ENCODE data around the gene ATG16L1. TPM values are rescaled to one million over a fixed set of nuclear protein-coding genes. Genes with fewer than 3 reads are reported as not detected.
A peak's percentile ranks its signal among the peaks of the same experiment; 100 is the strongest.

The ATG16L1 gene
- total and polyA plus RNA-seq, 3 experiments from 2014 or later: 19.5 to 34.2 (median 32.0) TPM

DNA sequence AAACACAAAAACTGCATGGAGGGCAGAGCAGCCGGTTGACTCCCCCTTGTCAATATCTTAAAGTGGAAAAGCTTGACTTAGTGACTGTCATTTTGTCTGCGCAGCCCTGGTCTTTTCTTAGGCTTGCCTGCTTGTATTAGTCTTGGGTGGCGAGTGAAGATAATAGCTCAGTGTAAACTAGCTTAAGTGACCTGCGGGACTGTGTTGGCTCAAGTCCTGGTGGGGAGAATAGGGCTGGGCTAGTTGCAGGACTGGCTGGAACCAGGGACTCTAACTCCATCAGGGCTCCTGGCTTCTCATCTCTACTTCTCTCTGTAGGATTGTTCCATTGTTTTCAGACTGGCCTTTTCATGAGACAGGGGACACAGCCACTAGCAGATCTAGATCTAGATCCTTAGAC is 8.1 kb upstream of the ATG16L1 start:
- Histone ChIP-seq H3K9me3 (ENCODE audit: low read length) (no peaks in the 10 kb centered on the region), H3K4me3 (ENCODE audit: low read length) (no peak overlapping the region), H3K36me3 (ENCODE audit: insufficient read depth, low read length) (no peaks in the 10 kb centered on the region), H3K27me3 (ENCODE audit: insufficient read depth, low read length, poor library complexity, severe bottlenecking) (no peaks in the 10 kb centered on the region), H3K4me1 (ENCODE audit: insufficient read depth, low read length) (peaks cover 49% of the 10 kb centered on the region), H3K27ac (ENCODE audit: low read depth, low read length) (no peak overlapping the region)
- no peak for DNase-seq
- Mint-ChIP-seq H3K4me1 (peaks cover 50 to 66% (median 63%) of the 10 kb centered on the region in 3 donors), H3K36me3 (peaks cover 0 to 4% (median 2%) of the 10 kb centered on the region in 3 donors), H3K27me3 (no peaks in the 10 kb centered on the region), H3K27ac (peak overlapping the region in 4 of 8 donors; percentile 2 to 76 (median 28)), H3K4me3 (no peak overlapping the region), H3K9me3 (no peaks in the 10 kb centered on the region)
- POLR2A ChIA-PET: no interaction called here
- CTCF ChIA-PET: interaction anchor here (0.9 to 1.6 kb wide), 2 partner anchors 9 to 15 kb away, joined by 3 read pairs; no protein-coding TSS in a partner anchor

DNA sequence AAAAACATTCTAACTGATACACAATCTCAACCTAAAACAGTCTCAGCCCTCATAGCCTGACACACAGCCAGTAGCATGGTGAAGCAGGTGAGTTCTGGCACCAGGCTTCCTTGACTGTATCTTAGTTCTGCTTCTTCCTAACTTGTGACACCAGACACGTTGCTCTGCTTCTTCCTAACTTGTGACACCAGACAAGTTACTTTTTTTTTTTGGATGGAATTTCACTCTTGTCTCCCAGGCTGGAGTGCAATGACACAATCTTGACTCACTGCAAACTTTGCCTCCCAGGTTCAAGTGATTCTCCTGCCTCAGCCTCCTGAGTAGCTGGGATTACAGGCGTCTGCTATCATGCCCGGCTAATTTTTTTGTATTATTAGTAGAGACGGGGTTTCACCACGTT is 6.7 kb upstream of the ATG16L1 start:
- POLR2A ChIA-PET: no interaction called here
- no peak overlapping the region for H3K4me3 ChIP-seq (ENCODE audit: low read length)
- no peaks in the 10 kb centered on the region for H3K36me3 ChIP-seq (ENCODE audit: insufficient read depth, low read length)
- H3K27ac ChIP-seq (ENCODE audit: low read depth, low read length): no peak overlapping the region
- H3K4me1 Mint-ChIP-seq: peaks cover 45 to 61% (median 58%) of the 10 kb centered on the region in 3 donors
- peaks cover 44% of the 10 kb centered on the region for H3K4me1 ChIP-seq (ENCODE audit: insufficient read depth, low read length)
- peak overlapping the region in 6 of 8 donors; percentile 13 to 89 (median 32) for H3K27ac Mint-ChIP-seq
- H3K4me3 Mint-ChIP-seq: no peak overlapping the region
- CTCF ChIA-PET: interaction anchor here (1.6 kb wide), 1 partner anchor 10 kb away, joined by 3 read pairs; no protein-coding TSS in a partner anchor
- no peaks in the 10 kb centered on the region for H3K36me3 Mint-ChIP-seq
- H3K27me3 ChIP-seq (ENCODE audit: insufficient read depth, low read length, poor library complexity, severe bottlenecking): no peaks in the 10 kb centered on the region
- no peak for DNase-seq
- no peaks in the 10 kb centered on the region for H3K9me3 ChIP-seq (ENCODE audit: low read length)
- no peaks in the 10 kb centered on the region for H3K9me3 Mint-ChIP-seq
- H3K27me3 Mint-ChIP-seq: no peaks in the 10 kb centered on the region

DNA sequence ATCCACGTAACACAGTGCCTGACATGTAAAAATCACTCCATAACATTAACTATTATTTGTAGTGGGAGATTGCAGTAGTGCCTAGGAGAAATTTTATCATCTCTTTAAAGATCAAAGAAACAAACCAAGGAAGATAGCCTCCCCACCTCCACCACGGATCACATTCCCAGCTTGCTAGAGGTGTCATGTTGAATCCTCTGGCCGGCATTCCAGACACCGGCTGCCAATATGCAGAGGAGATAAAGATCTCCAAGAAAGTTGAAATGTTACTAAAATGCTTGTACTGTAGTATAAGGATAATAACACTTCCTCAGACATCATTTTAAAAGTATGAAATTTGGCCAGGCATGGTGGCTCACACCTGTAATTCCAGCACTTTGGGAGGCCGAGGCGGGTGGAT is 6.1 kb upstream of the ATG16L1 start:
- Mint-ChIP-seq H3K27ac (peak overlapping the region in 5 of 8 donors; percentile 7 to 45 (median 20)), H3K4me3 (no peak overlapping the region), H3K9me3 (no peaks in the 10 kb centered on the region), H3K4me1 (peaks cover 45 to 62% (median 60%) of the 10 kb centered on the region in 3 donors), H3K36me3 (no peaks in the 10 kb centered on the region), H3K27me3 (no peaks in the 10 kb centered on the region)
- CTCF ChIA-PET: no interaction called here
- H3K27me3 ChIP-seq (ENCODE audit: insufficient read depth, low read length, poor library complexity, severe bottlenecking): no peaks in the 10 kb centered on the region
- H3K9me3 ChIP-seq (ENCODE audit: low read length): no peaks in the 10 kb centered on the region
- POLR2A ChIA-PET: no interaction called here
- no peak overlapping the region for H3K27ac ChIP-seq (ENCODE audit: low read depth, low read length)
- H3K4me1 ChIP-seq (ENCODE audit: insufficient read depth, low read length): peaks cover 46% of the 10 kb centered on the region
- no peak overlapping the region for H3K4me3 ChIP-seq (ENCODE audit: low read length)
- H3K36me3 ChIP-seq (ENCODE audit: insufficient read depth, low read length): no peaks in the 10 kb centered on the region
- no peak for DNase-seq

DNA sequence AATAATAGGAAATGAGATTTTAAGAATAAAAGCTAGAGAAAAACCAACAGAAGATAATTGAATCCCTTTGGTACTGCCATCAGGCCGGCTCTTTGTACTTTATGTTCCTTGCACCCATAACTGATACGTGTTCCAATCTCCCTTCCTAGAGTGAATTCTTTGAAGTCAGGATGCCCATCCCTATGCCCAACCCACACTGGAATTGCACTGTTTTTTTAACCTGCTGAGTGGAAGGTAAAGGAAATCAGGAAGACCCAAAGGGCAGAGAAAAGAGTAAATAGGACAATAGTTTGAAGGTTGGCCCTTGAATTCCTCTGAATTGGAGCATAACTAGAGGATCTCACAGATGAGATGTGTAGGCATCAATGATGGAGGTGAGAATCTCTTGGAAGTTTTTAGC is 4.4 kb upstream of the ATG16L1 start:
- H3K4me3 Mint-ChIP-seq: no peak overlapping the region
- H3K36me3 ChIP-seq (ENCODE audit: insufficient read depth, low read length): no peaks in the 10 kb centered on the region
- no peak overlapping the region for H3K27ac ChIP-seq (ENCODE audit: low read depth, low read length)
- H3K4me1 Mint-ChIP-seq: peaks cover 39 to 60% (median 54%) of the 10 kb centered on the region in 3 donors
- peaks cover 42% of the 10 kb centered on the region for H3K4me1 ChIP-seq (ENCODE audit: insufficient read depth, low read length)
- H3K27me3 Mint-ChIP-seq: peaks cover 0 to 2% of the 10 kb centered on the region in 2 donors
- peaks cover 0 to 6% (median 0%) of the 10 kb centered on the region in 3 donors for H3K36me3 Mint-ChIP-seq
- no peak overlapping the region for H3K4me3 ChIP-seq (ENCODE audit: low read length)
- no peaks in the 10 kb centered on the region for H3K27me3 ChIP-seq (ENCODE audit: insufficient read depth, low read length, poor library complexity, severe bottlenecking)
- ChIA-PET POLR2A (interaction anchor here (0.6 kb wide), 1 partner anchor 169 kb away, joined by 3 read pairs; no protein-coding TSS in a partner anchor), CTCF (no interaction called here)
- no peaks in the 10 kb centered on the region for H3K9me3 ChIP-seq (ENCODE audit: low read length)
- DNase-seq: no peak
- H3K9me3 Mint-ChIP-seq: no peaks in the 10 kb centered on the region
- peak overlapping the region; percentile 53 to 95 (median 78) for H3K27ac Mint-ChIP-seq

DNA sequence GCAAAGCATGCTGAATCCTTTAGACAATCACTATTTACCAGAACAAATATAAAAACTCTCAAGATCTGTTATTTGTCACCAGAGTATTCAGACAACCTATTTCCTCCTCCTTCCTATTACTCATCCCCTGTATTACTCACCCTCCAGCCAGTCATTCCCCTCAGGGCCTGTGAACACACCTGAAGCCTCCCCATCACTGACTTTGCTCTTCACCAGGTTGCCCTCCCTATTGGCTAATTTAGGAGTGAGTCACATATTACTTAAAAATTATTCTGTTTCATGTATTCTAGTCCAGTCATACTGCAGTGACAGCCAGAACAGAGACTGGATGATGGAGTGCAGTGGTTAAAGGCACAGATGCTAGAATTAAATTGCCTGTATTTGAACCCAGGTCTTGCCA is 3.7 kb upstream of the ATG16L1 start:
- Histone ChIP-seq H3K27me3 (ENCODE audit: insufficient read depth, low read length, poor library complexity, severe bottlenecking) (no peaks in the 10 kb centered on the region), H3K27ac (ENCODE audit: low read depth, low read length) (no peak overlapping the region), H3K4me3 (ENCODE audit: low read length) (no peak overlapping the region), H3K9me3 (ENCODE audit: low read length) (no peaks in the 10 kb centered on the region), H3K4me1 (ENCODE audit: insufficient read depth, low read length) (peaks cover 42% of the 10 kb centered on the region), H3K36me3 (ENCODE audit: insufficient read depth, low read length) (no peaks in the 10 kb centered on the region)
- peak in 4 of 5 donors; percentile 13 to 65 (median 28) for DNase-seq
- CTCF ChIA-PET: no interaction called here
- Mint-ChIP-seq H3K27ac (peak overlapping the region; percentile 20 to 95 (median 78)), H3K9me3 (no peaks in the 10 kb centered on the region), H3K27me3 (peaks cover 0 to 2% of the 10 kb centered on the region in 2 donors), H3K4me1 (peaks cover 38 to 61% (median 52%) of the 10 kb centered on the region in 3 donors), H3K4me3 (peak overlapping the region in 2 of 7 donors; percentile 22 to 46), H3K36me3 (peaks cover 0 to 10% (median under 1%) of the 10 kb centered on the region in 3 donors)
- POLR2A ChIA-PET: no interaction called here

DNA sequence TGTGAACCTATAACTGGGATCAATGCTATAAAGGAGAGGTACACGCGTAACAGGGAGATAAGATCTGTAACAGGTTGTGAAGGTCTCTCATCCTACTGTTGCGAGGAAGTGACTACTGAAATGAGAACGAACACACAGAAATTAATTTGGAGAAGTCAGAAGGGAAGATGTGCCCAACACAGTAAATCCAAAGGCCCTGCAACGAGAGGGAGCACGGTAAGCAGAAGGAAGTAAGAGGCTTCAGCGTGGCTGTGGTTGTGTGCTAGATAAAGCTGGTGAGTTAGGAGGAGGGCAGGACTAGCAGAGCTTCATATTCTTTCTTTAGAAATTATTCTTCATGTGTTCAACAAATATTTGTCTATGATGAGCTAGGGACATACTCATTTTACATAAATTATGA is 2.5 kb upstream of the ATG16L1 start:
- H3K27ac Mint-ChIP-seq: peak overlapping the region; percentile 25 to 97 (median 82)
- peaks cover 0 to 2% of the 10 kb centered on the region in 2 donors for H3K27me3 Mint-ChIP-seq
- H3K36me3 Mint-ChIP-seq: peaks cover 0 to 20% (median 1%) of the 10 kb centered on the region in 3 donors
- H3K4me3 ChIP-seq (ENCODE audit: low read length): no peak overlapping the region
- H3K4me1 Mint-ChIP-seq: peaks cover 43 to 67% (median 57%) of the 10 kb centered on the region in 3 donors
- no peak for DNase-seq
- peak overlapping the region in 6 of 7 donors; percentile 14 to 57 (median 28) for H3K4me3 Mint-ChIP-seq
- H3K9me3 Mint-ChIP-seq: no peaks in the 10 kb centered on the region
- no peaks in the 10 kb centered on the region for H3K27me3 ChIP-seq (ENCODE audit: insufficient read depth, low read length, poor library complexity, severe bottlenecking)
- H3K9me3 ChIP-seq (ENCODE audit: low read length): no peaks in the 10 kb centered on the region
- no peak overlapping the region for H3K27ac ChIP-seq (ENCODE audit: low read depth, low read length)
- no peaks in the 10 kb centered on the region for H3K36me3 ChIP-seq (ENCODE audit: insufficient read depth, low read length)
- ChIA-PET CTCF (interaction anchor here (3.1 kb wide), 1 partner anchor 8 kb away, joined by 26 read pairs; no protein-coding TSS in a partner anchor), POLR2A (interaction anchor here (0.6 kb wide), 1 partner anchor 171 kb away, joined by 10 read pairs; no protein-coding TSS in a partner anchor)
- peaks cover 55% of the 10 kb centered on the region for H3K4me1 ChIP-seq (ENCODE audit: insufficient read depth, low read length)

DNA sequence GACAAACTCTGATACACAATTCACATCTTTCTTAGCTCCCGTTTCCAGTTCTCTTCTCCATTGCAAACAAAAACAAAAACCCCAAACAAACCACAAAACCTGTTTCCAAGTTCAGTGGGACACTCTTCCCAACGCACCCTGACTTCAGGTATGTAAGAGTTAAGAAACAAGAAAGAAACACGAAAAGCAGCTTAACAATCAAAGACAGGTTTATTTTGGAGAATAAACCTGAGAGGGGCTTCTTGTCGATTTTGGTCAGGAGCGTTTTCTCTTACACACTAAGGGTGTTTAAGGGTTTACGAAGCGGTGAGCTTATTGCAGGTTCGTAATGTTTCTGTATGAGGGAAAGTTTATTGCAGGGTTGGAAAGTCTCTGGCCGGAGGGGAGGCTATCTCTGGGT is 905 bp upstream of the ATG16L1 start:
- no peak for DNase-seq
- peaks cover 0 to 31% (median 7%) of the 10 kb centered on the region in 3 donors for H3K36me3 Mint-ChIP-seq
- peaks cover 54 to 73% (median 71%) of the 10 kb centered on the region in 3 donors for H3K4me1 Mint-ChIP-seq
- Histone ChIP-seq H3K36me3 (ENCODE audit: insufficient read depth, low read length) (no peaks in the 10 kb centered on the region), H3K27ac (ENCODE audit: low read depth, low read length) (peak overlapping the region; percentile 78), H3K4me3 (ENCODE audit: low read length) (peak overlapping the region; percentile 59), H3K9me3 (ENCODE audit: low read length) (no peaks in the 10 kb centered on the region), H3K27me3 (ENCODE audit: insufficient read depth, low read length, poor library complexity, severe bottlenecking) (no peaks in the 10 kb centered on the region), H3K4me1 (ENCODE audit: insufficient read depth, low read length) (peaks cover 69% of the 10 kb centered on the region)
- peak overlapping the region; percentile 86 to 99 (median 98) for H3K27ac Mint-ChIP-seq
- ChIA-PET POLR2A (interaction anchor here (1.5 to 3.5 kb wide), 2 partner anchors 17 to 190 kb away, joined by 5 to 34 read pairs; partner anchors contain the start of gene INPP5D), CTCF (interaction anchor here (0.8 to 3.3 kb wide), 25 partner anchors 10 to 398 kb away, joined by 3 to 26 read pairs (median 4); no protein-coding TSS in a partner anchor)
- H3K4me3 Mint-ChIP-seq: peak overlapping the region; percentile 29 to 96 (median 92)
- H3K9me3 Mint-ChIP-seq: no peaks in the 10 kb centered on the region
- H3K27me3 Mint-ChIP-seq: peaks cover 0 to 2% of the 10 kb centered on the region in 2 donors

DNA sequence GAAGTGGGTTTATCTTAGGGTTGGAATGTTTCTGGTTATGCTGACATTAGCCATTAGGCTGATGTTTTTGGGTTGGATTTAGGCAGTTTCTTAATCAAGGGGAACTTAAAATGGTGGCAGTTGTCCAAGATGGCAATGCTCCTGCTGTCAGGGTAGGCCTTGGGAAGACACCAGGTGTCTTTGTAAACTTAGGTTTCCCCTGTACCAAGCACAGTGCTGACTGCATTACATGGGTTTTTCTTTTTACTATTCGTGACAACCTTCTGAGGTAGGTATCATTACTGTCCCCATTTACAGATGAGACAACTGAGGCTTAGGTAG is 528 bp upstream of the ATG16L1 start:
- Histone ChIP-seq H3K27ac (ENCODE audit: low read depth, low read length) (peak overlapping the region; percentile 78), H3K4me1 (ENCODE audit: insufficient read depth, low read length) (peaks cover 73% of the 10 kb centered on the region), H3K36me3 (ENCODE audit: insufficient read depth, low read length) (no peaks in the 10 kb centered on the region), H3K4me3 (ENCODE audit: low read length) (peak overlapping the region; percentile 59), H3K27me3 (ENCODE audit: insufficient read depth, low read length, poor library complexity, severe bottlenecking) (no peaks in the 10 kb centered on the region), H3K9me3 (ENCODE audit: low read length) (no peaks in the 10 kb centered on the region)
- H3K4me3 Mint-ChIP-seq: peak overlapping the region; percentile 90 to 96 (median 93)
- peaks cover 58 to 77% (median 75%) of the 10 kb centered on the region in 3 donors for H3K4me1 Mint-ChIP-seq
- peaks cover 0 to 35% (median 10%) of the 10 kb centered on the region in 3 donors for H3K36me3 Mint-ChIP-seq
- no peak for DNase-seq
- ChIA-PET CTCF (interaction anchor here (0.6 to 3.3 kb wide), 29 partner anchors 10 to 398 kb away, joined by 3 to 26 read pairs (median 4); no protein-coding TSS in a partner anchor), POLR2A (interaction anchor here (1.2 to 3.5 kb wide), 4 partner anchors 10 to 190 kb away, joined by 3 to 34 read pairs (median 5); partner anchors contain the start of gene INPP5D)
- peak overlapping the region; percentile 86 to 99 (median 98) for H3K27ac Mint-ChIP-seq
- H3K9me3 Mint-ChIP-seq: no peaks in the 10 kb centered on the region
- H3K27me3 Mint-ChIP-seq: peaks cover 0 to 2% of the 10 kb centered on the region in 2 donors
